ENCODE data around the gene SORCS2. TPM values are rescaled to one million over a fixed set of nuclear protein-coding genes. Genes with fewer than 3 reads are reported as not detected.

The SORCS2 gene
- total and polyA plus RNA-seq, 2 experiments from 2014 or later = 0.38 to 1.4 TPM

DNA sequence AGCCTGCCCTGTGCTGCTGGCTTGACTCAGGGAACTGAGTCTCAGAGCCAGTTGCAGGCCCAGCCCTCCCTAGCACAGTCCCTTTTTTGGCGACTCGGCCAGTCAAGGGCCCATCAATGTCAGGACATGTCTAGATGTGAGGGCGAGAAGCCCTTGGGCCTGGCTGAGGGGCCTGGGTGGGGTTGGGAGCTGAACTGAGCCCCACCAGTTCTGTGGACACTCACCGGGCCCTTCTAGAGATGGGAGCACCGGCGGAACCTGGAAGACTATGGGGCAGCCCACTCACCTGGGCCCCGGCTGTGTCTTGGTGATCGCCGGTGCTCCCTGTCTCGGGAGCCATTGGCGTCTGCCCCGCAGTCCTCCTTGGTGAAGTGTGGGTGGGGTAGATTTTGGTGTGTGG is 501.4 kb downstream of the SORCS2 start:
- no peaks in the 10 kb centered on the region for H3K9me2 ChIP-seq (ENCODE audit: insufficient read depth)

DNA sequence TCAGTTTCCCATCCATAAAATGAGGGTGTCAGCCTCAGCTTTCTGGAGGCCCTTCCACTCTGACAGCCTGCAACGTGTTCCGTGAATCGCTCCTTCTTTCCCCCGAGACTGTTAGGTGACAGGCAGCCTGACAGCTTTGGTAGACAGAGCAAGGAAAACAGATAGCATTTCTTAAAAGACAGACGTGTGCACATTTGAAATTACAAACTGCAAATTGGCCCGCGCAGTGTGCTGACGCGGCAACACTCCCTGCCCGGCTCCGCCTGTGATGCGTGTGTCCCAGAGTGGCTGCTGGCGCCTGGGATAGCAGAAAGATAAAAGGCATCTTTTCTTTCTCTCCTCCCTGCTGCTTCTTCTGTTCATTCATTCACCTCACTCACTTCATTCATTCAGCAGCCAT is 502.0 kb downstream of the SORCS2 start:
- H3K9me2 ChIP-seq (ENCODE audit: insufficient read depth) = no peaks in the 10 kb centered on the region
- H3K79me2 ChIP-seq (ENCODE audit: insufficient read depth) = no peaks in the 10 kb centered on the region
- H3F3A ChIP-seq (ENCODE audit: insufficient read depth) = 0 out of 2 replicates have a peak, but pooled peaks cover 8% of the 10 kb centered on the region
- no peak overlapping the region for H3K27ac ChIP-seq
- no peak overlapping the region for H3K4me2 ChIP-seq (ENCODE audit: unreplicated experiment)
- no peak for DNase-seq
- no peak overlapping the region for H3K9ac ChIP-seq
- H3K36me3 ChIP-seq (ENCODE audit: low read depth) = no peaks in the 10 kb centered on the region
- H2AFZ ChIP-seq = no peak overlapping the region
- H3K9me3 ChIP-seq (ENCODE audit: low read depth) = no peaks in the 10 kb centered on the region
- WGBS, 2 experiments (ENCODE audit: low coverage in 1 of 2, low lambda C conversion rate in 2 of 2, missing lambda C conversion rate in 2 of 2) = 71 to 73% methylated on average over 13 of the region's 13 CpGs
- peaks cover 9% of the 10 kb centered on the region for H3K4me1 ChIP-seq (ENCODE audit: insufficient read depth)
- H3K4me3 ChIP-seq = no peak overlapping the region
- in situ Hi-C loops (cut with MboI) = no loop called here
- peaks cover 4% of the 10 kb centered on the region for H3K27me3 ChIP-seq (replicated peaks; ENCODE audit: insufficient read depth)
- TF ChIP-seq EZH2phosphoT487 (IDR thresholded peaks at IDR 0.05; ENCODE audit: insufficient read depth, low read depth) (no peak), EZH2 (IDR thresholded peaks at IDR 0.05; ENCODE audit: insufficient read depth, poor library complexity, severe bottlenecking) (no peak)
- H4K20me1 ChIP-seq (ENCODE audit: insufficient read depth) = no peaks in the 10 kb centered on the region

More for the DNA sequence above, 501.4 kb downstream of the SORCS2 start:
- H3K27ac ChIP-seq = no peak overlapping the region
- no peak overlapping the region for H3K4me2 ChIP-seq (ENCODE audit: unreplicated experiment)
- in situ Hi-C loops (cut with MboI) = no loop called here
- no peaks in the 10 kb centered on the region for H4K20me1 ChIP-seq (ENCODE audit: insufficient read depth)
- H3K79me2 ChIP-seq (ENCODE audit: insufficient read depth) = no peaks in the 10 kb centered on the region
- H3K27me3 ChIP-seq (replicated peaks; ENCODE audit: insufficient read depth) = peaks cover 4% of the 10 kb centered on the region
- no peak for DNase-seq
- H3K9me3 ChIP-seq (ENCODE audit: low read depth) = no peaks in the 10 kb centered on the region
- no peak for TF ChIP-seq EZH2phosphoT487 (IDR thresholded peaks at IDR 0.05; ENCODE audit: insufficient read depth, low read depth)
- no peak for TF ChIP-seq EZH2 (IDR thresholded peaks at IDR 0.05; ENCODE audit: insufficient read depth, poor library complexity, severe bottlenecking)
- H2AFZ ChIP-seq = no peak overlapping the region
- peaks cover 4% of the 10 kb centered on the region for H3K4me1 ChIP-seq (ENCODE audit: insufficient read depth)
- no peak overlapping the region for H3K4me3 ChIP-seq
- 0 out of 2 replicates have a peak, but pooled peaks cover 7% of the 10 kb centered on the region for H3F3A ChIP-seq (ENCODE audit: insufficient read depth)
- 80 to 93% methylated on average over 11 to 12 of the region's 12 CpGs for WGBS, 2 experiments (ENCODE audit: low coverage in 1 of 2, low lambda C conversion rate in 2 of 2, missing lambda C conversion rate in 2 of 2)
- H3K9ac ChIP-seq = no peak overlapping the region
- no peaks in the 10 kb centered on the region for H3K36me3 ChIP-seq (ENCODE audit: low read depth)

DNA sequence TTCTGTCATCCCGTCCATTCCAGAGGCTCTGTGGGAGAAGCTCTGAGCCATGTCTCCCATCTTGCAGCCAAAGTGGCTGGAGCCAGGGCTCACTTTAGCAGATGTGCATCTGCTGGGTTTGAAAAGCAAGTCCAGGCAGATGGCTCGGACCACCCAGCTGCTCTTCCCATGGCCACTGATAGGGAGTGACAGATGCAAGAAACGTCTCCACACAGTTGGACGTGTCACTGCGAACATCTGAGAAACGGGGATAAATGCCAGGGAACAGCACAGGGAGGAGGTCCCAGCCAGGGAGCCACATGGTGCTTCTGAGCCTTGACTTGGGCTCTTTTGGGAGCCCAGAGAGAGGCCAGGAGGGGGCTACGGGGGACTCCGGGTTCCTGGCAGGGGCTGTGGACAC is 505.0 kb downstream of the SORCS2 start:
- Histone ChIP-seq H3K36me3 (ENCODE audit: low read depth) (no peaks in the 10 kb centered on the region), H2AFZ (no peak overlapping the region), H3K9me2 (ENCODE audit: insufficient read depth) (no peaks in the 10 kb centered on the region), H3K27me3 (replicated peaks; ENCODE audit: insufficient read depth) (peaks cover 4% of the 10 kb centered on the region), H3K4me3 (no peak overlapping the region), H3K9ac (no peak overlapping the region), H4K20me1 (ENCODE audit: insufficient read depth) (no peaks in the 10 kb centered on the region), H3K4me2 (ENCODE audit: unreplicated experiment) (no peak overlapping the region), H3F3A (ENCODE audit: insufficient read depth) (0 out of 2 replicates have a peak, but pooled peaks cover 8% of the 10 kb centered on the region), H3K27ac (no peak overlapping the region), H3K9me3 (ENCODE audit: low read depth) (no peaks in the 10 kb centered on the region), H3K79me2 (ENCODE audit: insufficient read depth) (no peaks in the 10 kb centered on the region), H3K4me1 (ENCODE audit: insufficient read depth) (peaks cover 14% of the 10 kb centered on the region)
- WGBS, 2 experiments (ENCODE audit: low coverage in 1 of 2, low lambda C conversion rate in 2 of 2, missing lambda C conversion rate in 2 of 2) = 8% methylated on average over 8 of the region's 8 CpGs
- no peak for DNase-seq
- TF ChIP-seq EZH2 (IDR thresholded peaks at IDR 0.05; ENCODE audit: insufficient read depth, poor library complexity, severe bottlenecking) = no peak
- no peak for TF ChIP-seq EZH2phosphoT487 (IDR thresholded peaks at IDR 0.05; ENCODE audit: insufficient read depth, low read depth)
- in situ Hi-C loops (cut with MboI) = no loop called here

DNA sequence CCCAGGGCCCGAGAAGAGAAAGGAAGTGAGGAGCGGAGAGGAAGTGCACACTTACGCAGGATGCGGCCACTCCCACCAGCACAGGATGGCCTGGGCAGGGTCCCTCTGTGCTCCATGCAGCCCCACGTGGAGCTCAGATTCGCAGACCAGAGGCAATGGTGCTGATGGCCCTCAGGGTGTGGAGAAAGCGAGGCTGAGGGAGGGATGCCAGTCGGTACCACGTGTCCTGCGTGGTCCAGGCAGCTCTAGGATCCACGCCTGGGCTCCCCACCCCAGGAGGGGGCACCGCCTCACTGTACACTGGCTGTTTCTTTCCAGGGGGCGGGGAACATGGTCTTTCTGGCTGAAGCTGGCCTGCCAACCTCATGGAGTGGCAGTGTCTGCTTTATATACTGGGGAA is 505.5 kb downstream of the SORCS2 start:
- Histone ChIP-seq H3K4me2 (ENCODE audit: unreplicated experiment) (no peak overlapping the region), H3K4me3 (no peak overlapping the region), H3F3A (ENCODE audit: insufficient read depth) (0 out of 2 replicates have a peak, but pooled peaks cover 8% of the 10 kb centered on the region), H4K20me1 (ENCODE audit: insufficient read depth) (no peaks in the 10 kb centered on the region), H3K27ac (no peak overlapping the region), H2AFZ (no peak overlapping the region), H3K36me3 (ENCODE audit: low read depth) (no peaks in the 10 kb centered on the region), H3K9me2 (ENCODE audit: insufficient read depth) (no peaks in the 10 kb centered on the region), H3K79me2 (ENCODE audit: insufficient read depth) (no peaks in the 10 kb centered on the region), H3K27me3 (replicated peaks; ENCODE audit: insufficient read depth) (peaks cover 4% of the 10 kb centered on the region), H3K9me3 (ENCODE audit: low read depth) (no peaks in the 10 kb centered on the region), H3K4me1 (ENCODE audit: insufficient read depth) (peaks cover 14% of the 10 kb centered on the region), H3K9ac (no peak overlapping the region)
- in situ Hi-C loops (cut with MboI) = no loop called here
- no peak for DNase-seq
- TF ChIP-seq EZH2 (IDR thresholded peaks at IDR 0.05; ENCODE audit: insufficient read depth, poor library complexity, severe bottlenecking) (no peak), EZH2phosphoT487 (IDR thresholded peaks at IDR 0.05; ENCODE audit: insufficient read depth, low read depth) (no peak)
- 61 to 69% methylated on average over 9 to 13 of the region's 13 CpGs for WGBS, 2 experiments (ENCODE audit: low coverage in 1 of 2, low lambda C conversion rate in 2 of 2, missing lambda C conversion rate in 2 of 2)

DNA sequence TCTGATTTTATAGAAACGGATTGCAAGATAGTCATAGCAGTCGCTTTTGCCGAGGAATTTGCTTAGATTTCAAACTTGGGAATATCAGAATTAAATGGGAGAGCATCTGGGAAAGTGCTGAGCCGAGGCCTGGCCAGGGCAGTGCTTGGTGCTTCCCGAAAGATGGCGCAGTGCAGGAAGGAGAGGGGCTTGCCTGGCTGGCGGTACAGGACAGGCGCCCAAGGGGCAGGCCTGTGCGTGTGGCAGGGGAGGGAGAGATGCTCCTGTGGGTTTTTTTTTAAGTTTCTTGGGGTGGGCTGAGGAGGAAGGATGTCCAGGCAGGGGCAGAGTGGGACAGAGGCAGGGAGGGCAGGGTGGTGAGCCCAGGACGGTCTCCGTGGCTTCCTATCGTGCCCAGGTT is 506.2 kb downstream of the SORCS2 start:
- 0 out of 2 replicates have a peak, but pooled peaks cover 8% of the 10 kb centered on the region for H3F3A ChIP-seq (ENCODE audit: insufficient read depth)
- peak overlapping the region; percentile 52 for H3K27ac ChIP-seq
- H2AFZ ChIP-seq = no peak overlapping the region
- H4K20me1 ChIP-seq (ENCODE audit: insufficient read depth) = no peaks in the 10 kb centered on the region
- no peaks in the 10 kb centered on the region for H3K79me2 ChIP-seq (ENCODE audit: insufficient read depth)
- H3K9me2 ChIP-seq (ENCODE audit: insufficient read depth) = no peaks in the 10 kb centered on the region
- H3K4me2 ChIP-seq (ENCODE audit: unreplicated experiment) = peak overlapping the region; percentile 5
- 54 to 55% methylated on average over 12 of the region's 12 CpGs for WGBS, 2 experiments (ENCODE audit: low coverage in 1 of 2, low lambda C conversion rate in 2 of 2, missing lambda C conversion rate in 2 of 2)
- H3K27me3 ChIP-seq (replicated peaks; ENCODE audit: insufficient read depth) = peaks cover 4% of the 10 kb centered on the region
- TF ChIP-seq EZH2 (IDR thresholded peaks at IDR 0.05; ENCODE audit: insufficient read depth, poor library complexity, severe bottlenecking) (no peak), EZH2phosphoT487 (IDR thresholded peaks at IDR 0.05; ENCODE audit: insufficient read depth, low read depth) (no peak)
- peaks cover 14% of the 10 kb centered on the region for H3K4me1 ChIP-seq (ENCODE audit: insufficient read depth)
- no peak overlapping the region for H3K4me3 ChIP-seq
- peak; percentile 49 for DNase-seq
- H3K9ac ChIP-seq = peak overlapping the region; percentile 52
- in situ Hi-C loops (cut with MboI) = no loop called here
- H3K36me3 ChIP-seq (ENCODE audit: low read depth) = no peaks in the 10 kb centered on the region
- no peaks in the 10 kb centered on the region for H3K9me3 ChIP-seq (ENCODE audit: low read depth)

All from GM23248 (cell line).